ENCODE results near the gene BUD13.

Gene BUD13

DNA sequence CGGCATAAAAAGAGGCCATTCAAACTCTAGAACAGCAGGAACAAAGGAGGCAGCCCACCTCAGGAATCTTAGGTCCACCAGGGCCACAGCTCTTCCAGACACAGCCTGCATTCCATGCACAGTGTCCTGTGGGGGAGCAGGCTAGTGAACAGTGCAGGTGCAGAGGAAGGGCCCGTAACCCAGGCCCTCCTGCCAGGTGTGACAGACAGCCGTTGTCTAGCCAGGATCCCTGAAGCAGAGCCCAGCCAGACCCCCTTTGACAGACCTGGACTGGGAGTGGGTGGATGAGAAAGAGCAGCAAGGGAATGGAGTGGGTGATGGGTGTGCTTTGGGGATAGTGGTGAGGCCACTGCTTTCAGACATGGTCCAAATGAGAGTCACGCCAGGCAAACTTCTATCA lies 16.2 kb upstream of the BUD13 start:
- H3K27me3 ChIP-seq (ENCODE audit: insufficient read depth, low read length) = no peaks in the 10 kb centered on the region
- no CpG with 5 or more reads among the region's 4 CpGs for whole genome bisulfite sequencing (ENCODE audit: extremely low coverage, insufficient coverage, insufficient read length)
- H3K36me3 ChIP-seq (ENCODE audit: control insufficient read depth in 1 of 2, insufficient read depth in 2 of 2, low read length in 2 of 2) = peaks cover 17 to 23% of the 10 kb centered on the region in 2 experiments
- H4K12ac ChIP-seq (ENCODE audit: low read depth, low read length) = no peak overlapping the region
- peak overlapping the region; percentile 93 for H4K91ac ChIP-seq (ENCODE audit: low read depth, low read length)
- no peak overlapping the region for H3K18ac ChIP-seq (ENCODE audit: low read length)
- no peak overlapping the region for H2BK12ac ChIP-seq (ENCODE audit: low read length)
- H2AFZ ChIP-seq (ENCODE audit: insufficient read depth, low read length, poor library complexity) = no peak overlapping the region
- H3K79me2 ChIP-seq (ENCODE audit: control insufficient read depth, insufficient read depth, low read length, poor library complexity) = peaks cover 9% of the 10 kb centered on the region
- H3K27ac ChIP-seq (ENCODE audit: low read depth, low read length) = no peak overlapping the region
- no peak overlapping the region for H3K14ac ChIP-seq (ENCODE audit: low read length)
- peak overlapping the region; percentile 31 for H4K8ac ChIP-seq (ENCODE audit: low read depth, low read length)
- H3K23ac ChIP-seq (ENCODE audit: low read length) = no peak overlapping the region
- peaks cover 2% of the 10 kb centered on the region for H3K9me3 ChIP-seq (ENCODE audit: insufficient read depth, low read depth, low read length)
- H2AK5ac ChIP-seq (ENCODE audit: low read length) = no peak overlapping the region
- H3K9ac ChIP-seq (ENCODE audit: low read length) = no peak overlapping the region
- no peak for DNase-seq
- peaks cover 18 to 27% of the 10 kb centered on the region in 2 experiments for H3K4me1 ChIP-seq (ENCODE audit: control insufficient read depth in 1 of 2, insufficient read depth in 2 of 2, low read length in 2 of 2)
- H2BK120ac ChIP-seq (ENCODE audit: insufficient read depth, low read length, poor library complexity) = no peak overlapping the region
- peaks cover 7% of the 10 kb centered on the region for H3K79me1 ChIP-seq (ENCODE audit: low read length)
- no peak overlapping the region for H2BK5ac ChIP-seq (ENCODE audit: low read depth, low read length, poor library complexity)
- H3K4ac ChIP-seq (ENCODE audit: low read depth, low read length) = no peak overlapping the region
- H3K4me3 ChIP-seq (ENCODE audit: low read depth, low read length) = no peak overlapping the region
- H3K4me2 ChIP-seq (ENCODE audit: low read length) = no peak overlapping the region

DNA sequence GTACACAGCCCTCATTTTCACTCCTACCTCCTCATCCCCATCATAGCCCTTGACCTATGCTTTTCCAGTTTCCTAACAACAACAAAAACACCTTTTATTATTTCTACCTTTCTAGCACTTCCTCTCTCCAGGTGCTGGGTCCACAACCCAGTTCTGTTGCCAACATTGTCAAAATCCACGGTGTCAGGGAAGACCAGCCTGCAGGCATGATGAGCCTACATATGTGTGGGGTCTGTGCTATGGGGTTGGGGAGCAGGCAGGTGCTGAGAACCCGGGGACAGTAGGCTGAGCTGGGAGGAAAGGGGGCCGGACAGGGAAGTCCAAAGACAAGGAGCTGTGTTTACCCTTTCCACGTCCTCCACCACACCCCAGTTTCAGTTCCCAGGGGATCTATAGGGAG lies 15.7 kb upstream of the BUD13 start:
- H4K8ac ChIP-seq (ENCODE audit: low read depth, low read length) = peak overlapping the region; percentile 95
- peaks cover 7% of the 10 kb centered on the region for H3K79me1 ChIP-seq (ENCODE audit: low read length)
- peak overlapping the region; percentile 96 for H3K4me2 ChIP-seq (ENCODE audit: low read length)
- H2BK12ac ChIP-seq (ENCODE audit: low read length) = peak overlapping the region; percentile 41
- peaks cover 18 to 27% of the 10 kb centered on the region in 2 experiments for H3K4me1 ChIP-seq (ENCODE audit: control insufficient read depth in 1 of 2, insufficient read depth in 2 of 2, low read length in 2 of 2)
- H3K23ac ChIP-seq (ENCODE audit: low read length) = no peak overlapping the region
- H3K9me3 ChIP-seq (ENCODE audit: insufficient read depth, low read depth, low read length) = peaks cover 2% of the 10 kb centered on the region
- peak overlapping the region; percentile 85 for H2BK120ac ChIP-seq (ENCODE audit: insufficient read depth, low read length, poor library complexity)
- WGBS (ENCODE audit: extremely low coverage, insufficient coverage, insufficient read length) = no CpG with 5 or more reads among the region's 4 CpGs
- no peak overlapping the region for H3K27ac ChIP-seq (ENCODE audit: low read depth, low read length)
- H3K4me3 ChIP-seq (ENCODE audit: low read depth, low read length) = peak overlapping the region; percentile 25
- no peaks in the 10 kb centered on the region for H3K27me3 ChIP-seq (ENCODE audit: insufficient read depth, low read length)
- H2BK5ac ChIP-seq (ENCODE audit: low read depth, low read length, poor library complexity) = peak overlapping the region; percentile 50
- no peak for DNase-seq
- H2AK5ac ChIP-seq (ENCODE audit: low read length) = peak overlapping the region; percentile 89
- no peak overlapping the region for H3K9ac ChIP-seq (ENCODE audit: low read length)
- peaks cover 9% of the 10 kb centered on the region for H3K79me2 ChIP-seq (ENCODE audit: control insufficient read depth, insufficient read depth, low read length, poor library complexity)
- H4K12ac ChIP-seq (ENCODE audit: low read depth, low read length) = peak overlapping the region; percentile 83
- H4K91ac ChIP-seq (ENCODE audit: low read depth, low read length) = peak overlapping the region; percentile 93
- peak overlapping the region; percentile 91 for H3K18ac ChIP-seq (ENCODE audit: low read length)
- H3K14ac ChIP-seq (ENCODE audit: low read length) = peak overlapping the region; percentile 69
- peak overlapping the region; percentile 61 for H2AFZ ChIP-seq (ENCODE audit: insufficient read depth, low read length, poor library complexity)
- peak overlapping the region; percentile 19 for H3K4ac ChIP-seq (ENCODE audit: low read depth, low read length)
- peaks cover 18 to 25% of the 10 kb centered on the region in 2 experiments for H3K36me3 ChIP-seq (ENCODE audit: control insufficient read depth in 1 of 2, insufficient read depth in 2 of 2, low read length in 2 of 2)

GRCh38 chr11:116787786-116788486 lies 15.1 kb upstream of the BUD13 start, which contains the start of gene ZPR1:
ZPR1 (minus strand) TSS chr11:116788023; CDS start chr11:116787990, 33 bp downstream.
- no CpG with 5 or more reads among the region's 56 CpGs for WGBS (ENCODE audit: extremely low coverage, insufficient coverage, insufficient read length)

DNA sequence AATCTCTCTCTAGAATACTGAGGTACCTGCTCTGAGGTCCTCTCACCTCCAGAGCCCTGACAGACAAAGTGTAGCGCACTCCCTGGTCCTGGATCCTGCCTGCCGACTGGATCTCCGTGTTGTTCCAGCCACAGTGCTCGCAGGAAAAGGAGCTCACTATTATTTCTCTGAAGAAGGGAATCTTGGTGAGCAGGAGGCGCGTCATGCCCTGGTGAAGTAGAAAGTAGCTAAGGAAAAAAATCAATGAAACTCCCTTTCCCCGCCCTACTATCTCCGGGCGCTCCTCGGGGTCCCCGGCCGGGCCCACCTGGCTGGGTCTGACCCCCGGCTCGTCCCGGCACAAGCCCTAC lies 14.6 kb upstream of the BUD13 start:
- Histone ChIP-seq H3K79me2 (ENCODE audit: control insufficient read depth, insufficient read depth, low read length, poor library complexity) (peaks cover 9% of the 10 kb centered on the region), H3K27me3 (ENCODE audit: insufficient read depth, low read length) (no peaks in the 10 kb centered on the region), H2BK5ac (ENCODE audit: low read depth, low read length, poor library complexity) (peak overlapping the region; percentile 31), H2AFZ (ENCODE audit: insufficient read depth, low read length, poor library complexity) (peak overlapping the region; percentile 69), H4K91ac (ENCODE audit: low read depth, low read length) (peak overlapping the region; percentile 62), H3K27ac (ENCODE audit: low read depth, low read length) (no peak overlapping the region), H2BK12ac (ENCODE audit: low read length) (no peak overlapping the region), H3K4me3 (ENCODE audit: low read depth, low read length) (peak overlapping the region; percentile 96), H2AK5ac (ENCODE audit: low read length) (peak overlapping the region; percentile 41), H3K4me2 (ENCODE audit: low read length) (peak overlapping the region; percentile 96), H3K9ac (ENCODE audit: low read length) (peak overlapping the region; percentile 85), H4K12ac (ENCODE audit: low read depth, low read length) (peak overlapping the region; percentile 35), H2BK120ac (ENCODE audit: insufficient read depth, low read length, poor library complexity) (peak overlapping the region; percentile 57), H3K79me1 (ENCODE audit: low read length) (peaks cover 7% of the 10 kb centered on the region), H3K18ac (ENCODE audit: low read length) (peak overlapping the region; percentile 33), H3K36me3 (ENCODE audit: control insufficient read depth in 1 of 2, insufficient read depth in 2 of 2, low read length in 2 of 2) (peaks cover 24 to 35% of the 10 kb centered on the region in 2 experiments), H3K4ac (ENCODE audit: low read depth, low read length) (peak overlapping the region; percentile 93), H3K9me3 (ENCODE audit: insufficient read depth, low read depth, low read length) (peaks cover 2% of the 10 kb centered on the region), H4K8ac (ENCODE audit: low read depth, low read length) (peak overlapping the region; percentile 57), H3K14ac (ENCODE audit: low read length) (peak overlapping the region; percentile 36), H3K23ac (ENCODE audit: low read length) (no peak overlapping the region), H3K4me1 (ENCODE audit: control insufficient read depth in 1 of 2, insufficient read depth in 2 of 2, low read length in 2 of 2) (peaks cover 13 to 22% of the 10 kb centered on the region in 2 experiments)
- WGBS (ENCODE audit: extremely low coverage, insufficient coverage, insufficient read length) = no CpG with 5 or more reads among the region's 15 CpGs
- DNase-seq = peak in 1 of 2 donors; percentile 18

More at GRCh38 chr11:116787786-116788486, 15.1 kb upstream of the BUD13 start, which contains the start of gene ZPR1:
- Histone ChIP-seq H3K79me1 (ENCODE audit: low read length) (peaks cover 7% of the 10 kb centered on the region), H3K23ac (ENCODE audit: low read length) (no peak within 1 kb of the TSS), H3K4ac (ENCODE audit: low read depth, low read length) (peak within 1 kb of the TSS; percentile 93), H4K12ac (ENCODE audit: low read depth, low read length) (peak within 1 kb of the TSS; percentile 83), H4K91ac (ENCODE audit: low read depth, low read length) (peak within 1 kb of the TSS; percentile 93), H2AFZ (ENCODE audit: insufficient read depth, low read length, poor library complexity) (peak within 1 kb of the TSS; percentile 69), H3K18ac (ENCODE audit: low read length) (peak within 1 kb of the TSS; percentile 91), H3K36me3 (ENCODE audit: control insufficient read depth in 1 of 2, insufficient read depth in 2 of 2, low read length in 2 of 2) (peaks cover 21 to 31% of the 10 kb centered on the region in 2 experiments), H3K27me3 (ENCODE audit: insufficient read depth, low read length) (no peaks in the 10 kb centered on the region), H2AK5ac (ENCODE audit: low read length) (peak within 1 kb of the TSS; percentile 89), H4K8ac (ENCODE audit: low read depth, low read length) (peak within 1 kb of the TSS; percentile 95), H2BK5ac (ENCODE audit: low read depth, low read length, poor library complexity) (peak within 1 kb of the TSS; percentile 50), H3K9me3 (ENCODE audit: insufficient read depth, low read depth, low read length) (peaks cover 2% of the 10 kb centered on the region), H2BK120ac (ENCODE audit: insufficient read depth, low read length, poor library complexity) (peak within 1 kb of the TSS; percentile 85), H3K14ac (ENCODE audit: low read length) (peak within 1 kb of the TSS; percentile 69), H2BK12ac (ENCODE audit: low read length) (peak within 1 kb of the TSS; percentile 41), H3K4me3 (ENCODE audit: low read depth, low read length) (peak within 1 kb of the TSS; percentile 96), H3K79me2 (ENCODE audit: control insufficient read depth, insufficient read depth, low read length, poor library complexity) (peaks cover 9% of the 10 kb centered on the region), H3K4me2 (ENCODE audit: low read length) (peak within 1 kb of the TSS; percentile 96), H3K27ac (ENCODE audit: low read depth, low read length) (peak within 1 kb of the TSS; percentile 14), H3K9ac (ENCODE audit: low read length) (peak within 1 kb of the TSS; percentile 90), H3K4me1 (ENCODE audit: control insufficient read depth in 1 of 2, insufficient read depth in 2 of 2, low read length in 2 of 2) (peaks cover 18 to 27% of the 10 kb centered on the region in 2 experiments)
- DNase-seq = peak; percentile 54 to 63

Measured in trophoblast cell (in vitro differentiated cells and primary cell).